Measurements from ENCODE around the gene SLC6A6.
"Not testable (repeated sequence)": the region's sequence is repeated elsewhere in the genome, so short reads cannot be mapped to it uniquely, and the experiment has no call there.

- not testable (repeated sequence) for TF ChIP-seq POLR2A (IDR thresholded peaks at IDR 0.05; ENCODE audit: low read depth, low read length); NKRF (conservative IDR thresholded peaks at IDR 0.05); SREBF2 (IDR thresholded peaks at IDR 0.05; ENCODE audit: low read length); FOXK2 (IDR thresholded peaks at IDR 0.05); RBBP5 (conservative IDR thresholded peaks at IDR 0.05); POLR2AphosphoS5 (IDR thresholded peaks at IDR 0.05; ENCODE audit: low read length); ASH2L (IDR thresholded peaks at IDR 0.05; ENCODE audit: borderline replicate concordance, low read depth); CHD2 (IDR thresholded peaks at IDR 0.05; ENCODE audit: borderline replicate concordance, low read depth, low read length); SP1 (IDR thresholded peaks at IDR 0.05; ENCODE audit: low read depth, low read length)
- TF ChIP-seq, protein P1, sequence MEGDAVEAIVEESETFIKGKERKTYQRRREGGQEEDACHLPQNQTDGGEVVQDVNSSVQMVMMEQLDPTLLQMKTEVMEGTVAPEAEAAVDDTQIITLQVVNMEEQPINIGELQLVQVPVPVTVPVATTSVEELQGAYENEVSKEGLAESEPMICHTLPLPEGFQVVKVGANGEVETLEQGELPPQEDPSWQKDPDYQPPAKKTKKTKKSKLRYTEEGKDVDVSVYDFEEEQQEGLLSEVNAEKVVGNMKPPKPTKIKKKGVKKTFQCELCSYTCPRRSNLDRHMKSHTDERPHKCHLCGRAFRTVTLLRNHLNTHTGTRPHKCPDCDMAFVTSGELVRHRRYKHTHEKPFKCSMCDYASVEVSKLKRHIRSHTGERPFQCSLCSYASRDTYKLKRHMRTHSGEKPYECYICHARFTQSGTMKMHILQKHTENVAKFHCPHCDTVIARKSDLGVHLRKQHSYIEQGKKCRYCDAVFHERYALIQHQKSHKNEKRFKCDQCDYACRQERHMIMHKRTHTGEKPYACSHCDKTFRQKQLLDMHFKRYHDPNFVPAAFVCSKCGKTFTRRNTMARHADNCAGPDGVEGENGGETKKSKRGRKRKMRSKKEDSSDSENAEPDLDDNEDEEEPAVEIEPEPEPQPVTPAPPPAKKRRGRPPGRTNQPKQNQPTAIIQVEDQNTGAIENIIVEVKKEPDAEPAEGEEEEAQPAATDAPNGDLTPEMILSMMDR (IDR thresholded peaks at IDR 0.05 in 2 of 3, conservative IDR thresholded peaks at IDR 0.05 in 1 of 3; ENCODE audit: control insufficient read depth in 2 of 3, extremely low read depth in 1 of 3, insufficient read depth in 1 of 3, low read depth in 3 of 3, low read length in 3 of 3), result not testable (repeated sequence)
- TF ChIP-seq, protein P2, sequence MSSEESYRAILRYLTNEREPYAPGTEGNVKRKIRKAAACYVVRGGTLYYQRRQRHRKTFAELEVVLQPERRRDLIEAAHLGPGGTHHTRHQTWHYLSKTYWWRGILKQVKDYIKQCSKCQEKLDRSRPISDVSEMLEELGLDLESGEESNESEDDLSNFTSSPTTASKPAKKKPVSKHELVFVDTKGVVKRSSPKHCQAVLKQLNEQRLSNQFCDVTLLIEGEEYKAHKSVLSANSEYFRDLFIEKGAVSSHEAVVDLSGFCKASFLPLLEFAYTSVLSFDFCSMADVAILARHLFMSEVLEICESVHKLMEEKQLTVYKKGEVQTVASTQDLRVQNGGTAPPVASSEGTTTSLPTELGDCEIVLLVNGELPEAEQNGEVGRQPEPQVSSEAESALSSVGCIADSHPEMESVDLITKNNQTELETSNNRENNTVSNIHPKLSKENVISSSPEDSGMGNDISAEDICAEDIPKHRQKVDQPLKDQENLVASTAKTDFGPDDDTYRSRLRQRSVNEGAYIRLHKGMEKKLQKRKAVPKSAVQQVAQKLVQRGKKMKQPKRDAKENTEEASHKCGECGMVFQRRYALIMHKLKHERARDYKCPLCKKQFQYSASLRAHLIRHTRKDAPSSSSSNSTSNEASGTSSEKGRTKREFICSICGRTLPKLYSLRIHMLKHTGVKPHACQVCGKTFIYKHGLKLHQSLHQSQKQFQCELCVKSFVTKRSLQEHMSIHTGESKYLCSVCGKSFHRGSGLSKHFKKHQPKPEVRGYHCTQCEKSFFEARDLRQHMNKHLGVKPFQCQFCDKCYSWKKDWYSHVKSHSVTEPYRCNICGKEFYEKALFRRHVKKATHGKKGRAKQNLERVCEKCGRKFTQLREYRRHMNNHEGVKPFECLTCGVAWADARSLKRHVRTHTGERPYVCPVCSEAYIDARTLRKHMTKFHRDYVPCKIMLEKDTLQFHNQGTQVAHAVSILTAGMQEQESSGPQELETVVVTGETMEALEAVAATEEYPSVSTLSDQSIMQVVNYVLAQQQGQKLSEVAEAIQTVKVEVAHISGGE (CRISPR knock-in tag; IDR thresholded peaks at IDR 0.05), result not testable (repeated sequence)
- TF ChIP-seq, protein P3, sequence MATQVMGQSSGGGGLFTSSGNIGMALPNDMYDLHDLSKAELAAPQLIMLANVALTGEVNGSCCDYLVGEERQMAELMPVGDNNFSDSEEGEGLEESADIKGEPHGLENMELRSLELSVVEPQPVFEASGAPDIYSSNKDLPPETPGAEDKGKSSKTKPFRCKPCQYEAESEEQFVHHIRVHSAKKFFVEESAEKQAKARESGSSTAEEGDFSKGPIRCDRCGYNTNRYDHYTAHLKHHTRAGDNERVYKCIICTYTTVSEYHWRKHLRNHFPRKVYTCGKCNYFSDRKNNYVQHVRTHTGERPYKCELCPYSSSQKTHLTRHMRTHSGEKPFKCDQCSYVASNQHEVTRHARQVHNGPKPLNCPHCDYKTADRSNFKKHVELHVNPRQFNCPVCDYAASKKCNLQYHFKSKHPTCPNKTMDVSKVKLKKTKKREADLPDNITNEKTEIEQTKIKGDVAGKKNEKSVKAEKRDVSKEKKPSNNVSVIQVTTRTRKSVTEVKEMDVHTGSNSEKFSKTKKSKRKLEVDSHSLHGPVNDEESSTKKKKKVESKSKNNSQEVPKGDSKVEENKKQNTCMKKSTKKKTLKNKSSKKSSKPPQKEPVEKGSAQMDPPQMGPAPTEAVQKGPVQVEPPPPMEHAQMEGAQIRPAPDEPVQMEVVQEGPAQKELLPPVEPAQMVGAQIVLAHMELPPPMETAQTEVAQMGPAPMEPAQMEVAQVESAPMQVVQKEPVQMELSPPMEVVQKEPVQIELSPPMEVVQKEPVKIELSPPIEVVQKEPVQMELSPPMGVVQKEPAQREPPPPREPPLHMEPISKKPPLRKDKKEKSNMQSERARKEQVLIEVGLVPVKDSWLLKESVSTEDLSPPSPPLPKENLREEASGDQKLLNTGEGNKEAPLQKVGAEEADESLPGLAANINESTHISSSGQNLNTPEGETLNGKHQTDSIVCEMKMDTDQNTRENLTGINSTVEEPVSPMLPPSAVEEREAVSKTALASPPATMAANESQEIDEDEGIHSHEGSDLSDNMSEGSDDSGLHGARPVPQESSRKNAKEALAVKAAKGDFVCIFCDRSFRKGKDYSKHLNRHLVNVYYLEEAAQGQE (IDR thresholded peaks at IDR 0.05; ENCODE audit: low read depth, low read length), result not testable (repeated sequence)
These were observed 7.3 kb downstream of the SLC6A6 start for GRCh38 chr3:14409779-14410063.

All from GM12878 (cell line).